ENCODE data around the gene CHN1.

The CHN1 gene

DNA sequence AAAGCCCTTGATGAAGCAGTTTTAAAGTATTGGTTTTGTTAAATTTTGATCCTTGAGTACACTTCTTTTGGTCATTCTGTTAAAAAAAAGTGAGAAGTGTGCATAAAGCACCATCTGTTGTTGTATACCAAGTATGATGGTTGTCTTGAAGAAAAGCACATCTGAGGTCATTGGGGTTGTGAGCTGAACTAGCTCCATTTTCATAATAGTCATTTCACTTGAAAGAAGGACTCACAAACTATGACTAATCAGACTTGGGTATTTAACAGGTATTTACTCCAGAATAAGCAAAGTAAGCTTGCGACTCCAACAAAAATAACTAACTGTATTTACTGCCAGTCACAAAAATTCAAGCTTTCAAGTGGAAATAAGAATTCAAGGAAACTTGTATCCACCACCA lies 35.1 kb downstream of the CHN1 start:
- DNase-seq, result no peak

DNA sequence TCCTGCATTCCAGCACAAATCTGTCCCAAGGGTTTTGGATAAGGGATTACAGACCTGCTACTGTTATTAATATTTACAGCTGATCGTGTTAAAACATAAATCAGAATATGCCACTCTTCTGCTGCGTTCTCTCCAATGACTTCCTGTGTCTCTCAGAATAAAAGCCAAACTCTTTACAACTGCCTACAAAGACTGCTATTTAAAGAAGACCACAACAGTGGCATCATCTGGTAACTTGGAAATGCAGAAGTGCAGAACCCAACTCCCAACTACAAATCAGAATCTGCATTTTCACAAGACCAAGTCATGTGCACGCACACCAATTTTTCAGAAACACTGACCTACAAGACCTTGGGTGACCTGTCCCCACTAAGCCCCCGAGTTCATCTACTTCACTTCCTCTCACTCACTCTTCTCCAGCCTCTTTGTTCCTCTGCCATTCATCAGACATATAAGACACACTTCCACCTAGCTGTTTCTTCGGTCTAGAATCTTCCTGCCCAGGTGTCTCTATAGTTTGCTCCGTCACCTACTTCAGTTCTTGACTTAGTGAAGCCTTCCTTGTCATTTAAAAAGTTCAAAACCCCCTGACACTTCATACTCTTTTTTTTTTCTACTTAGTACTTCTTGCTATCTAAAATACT lies 36.0 kb downstream of the CHN1 start:
- DNase-seq, result no peak

DNA sequence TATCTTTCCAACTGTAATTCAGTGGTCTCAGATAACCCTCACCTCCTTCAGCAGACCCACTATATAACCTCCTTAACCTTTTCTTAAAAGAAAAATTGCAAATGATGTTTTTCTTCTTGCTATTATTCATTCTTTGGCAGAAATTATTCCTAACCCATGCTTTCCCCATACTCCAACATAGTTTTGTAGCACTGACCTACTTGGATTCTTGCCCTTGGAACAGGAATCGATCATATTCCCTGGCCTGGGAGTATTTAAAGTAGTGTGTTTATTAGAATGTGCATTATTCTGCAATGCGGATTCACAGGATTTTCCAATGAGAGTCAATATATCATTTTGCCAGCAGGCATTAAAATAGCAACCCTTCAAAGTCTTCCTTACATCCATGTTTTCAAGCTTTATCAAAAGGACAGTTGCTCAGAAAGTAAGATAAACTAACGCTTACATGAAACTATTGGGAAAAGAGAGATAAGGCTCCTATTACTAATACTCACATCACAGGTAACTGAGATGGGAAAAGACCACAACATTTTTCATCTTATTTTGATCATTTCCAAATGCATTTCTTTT lies 37.4 kb downstream of the CHN1 start:
- DNase-seq, result no peak

DNA sequence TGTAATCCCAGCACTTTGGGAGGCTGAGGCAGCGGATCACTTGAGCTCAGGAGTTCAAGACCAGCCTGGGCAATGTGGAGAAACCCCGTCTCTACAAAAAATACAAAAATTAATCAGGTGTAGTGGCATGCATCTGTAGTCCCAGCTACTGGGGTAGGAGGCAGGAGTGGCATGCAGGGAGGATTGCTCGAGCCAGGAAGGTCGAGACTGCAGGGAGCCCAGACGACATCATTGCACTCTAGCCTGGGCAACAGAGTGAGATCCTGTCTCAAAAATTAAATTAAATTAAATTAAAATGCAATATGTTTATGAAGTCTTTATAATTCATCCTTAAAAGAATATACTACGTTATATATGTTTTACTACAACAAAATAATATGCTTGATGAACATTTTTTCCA lies 38.1 kb downstream of the CHN1 start:
- DNase-seq, result no peak

DNA sequence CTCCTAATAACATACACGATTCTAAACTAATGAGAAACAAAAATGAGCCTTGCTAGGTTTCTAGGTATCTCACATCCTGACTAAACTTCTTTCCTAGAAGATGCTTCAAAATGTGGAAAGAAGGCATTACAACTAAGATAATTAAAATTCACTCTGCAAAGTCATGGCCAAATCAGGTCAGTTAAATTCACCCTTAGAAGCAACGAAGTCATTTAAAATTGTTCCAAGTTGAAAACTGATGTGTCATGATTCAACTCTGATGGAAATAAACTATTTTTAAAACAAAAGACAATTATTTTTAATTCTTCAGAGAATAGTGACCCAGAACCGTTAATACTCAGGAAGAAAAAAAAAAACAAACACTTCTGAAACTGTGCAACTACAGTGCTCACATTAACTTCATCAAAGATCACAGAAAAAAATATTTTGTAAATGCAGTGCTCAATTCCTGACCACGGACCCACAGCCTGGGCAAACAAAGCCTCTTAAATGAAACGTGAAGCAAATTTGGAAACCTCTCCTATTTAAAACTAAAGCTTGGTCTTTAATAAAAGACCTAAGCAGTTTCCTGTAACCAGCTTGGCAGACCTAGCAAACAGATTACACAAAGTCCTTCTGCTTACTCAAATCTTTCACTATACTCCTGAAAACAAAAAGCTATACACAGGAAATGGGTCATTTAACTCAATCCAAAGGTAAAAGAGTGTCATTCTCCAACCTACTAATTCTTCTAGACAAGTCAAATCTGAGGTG lies 39.0 kb downstream of the CHN1 start:
- no peak for DNase-seq

DNA sequence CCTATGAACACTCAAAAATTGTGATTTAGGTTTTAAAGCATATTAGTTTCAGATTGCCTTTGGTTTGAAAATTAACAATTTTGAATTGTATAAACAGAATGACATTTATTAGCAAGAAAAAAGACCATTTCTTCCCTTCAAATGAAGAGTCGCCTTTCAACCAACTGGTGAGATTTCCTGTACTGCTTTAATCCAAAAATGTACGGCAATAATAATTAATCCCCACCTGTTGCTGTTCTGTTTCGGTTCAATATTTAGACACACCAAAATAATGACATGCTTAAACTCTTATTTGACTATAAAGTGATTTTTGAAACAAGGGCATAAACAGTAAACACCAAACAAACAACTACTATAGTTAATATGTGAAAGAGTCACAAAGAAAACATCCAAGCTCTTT lies 39.6 kb downstream of the CHN1 start:
- DNase-seq, result no peak

DNA sequence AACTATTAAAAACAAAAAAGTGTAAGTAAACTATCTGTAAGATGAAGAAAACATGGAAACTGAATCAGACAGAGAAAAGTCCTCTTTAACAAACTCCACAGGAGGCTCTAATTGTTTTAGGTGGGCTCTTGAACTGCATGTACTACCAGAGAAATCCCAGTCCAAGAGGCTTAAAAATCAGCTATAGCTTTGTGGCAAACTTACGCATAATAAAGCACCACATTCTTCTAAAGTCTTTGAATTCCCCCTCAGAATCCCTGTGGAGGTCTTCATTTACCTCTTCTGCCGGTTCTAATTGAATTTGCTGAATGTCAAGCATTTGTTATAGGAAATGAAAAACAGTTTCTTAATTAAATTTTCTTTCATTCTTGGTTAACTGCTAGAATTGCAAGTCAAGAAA lies 40.8 kb downstream of the CHN1 start:
- no peak for DNase-seq

DNA sequence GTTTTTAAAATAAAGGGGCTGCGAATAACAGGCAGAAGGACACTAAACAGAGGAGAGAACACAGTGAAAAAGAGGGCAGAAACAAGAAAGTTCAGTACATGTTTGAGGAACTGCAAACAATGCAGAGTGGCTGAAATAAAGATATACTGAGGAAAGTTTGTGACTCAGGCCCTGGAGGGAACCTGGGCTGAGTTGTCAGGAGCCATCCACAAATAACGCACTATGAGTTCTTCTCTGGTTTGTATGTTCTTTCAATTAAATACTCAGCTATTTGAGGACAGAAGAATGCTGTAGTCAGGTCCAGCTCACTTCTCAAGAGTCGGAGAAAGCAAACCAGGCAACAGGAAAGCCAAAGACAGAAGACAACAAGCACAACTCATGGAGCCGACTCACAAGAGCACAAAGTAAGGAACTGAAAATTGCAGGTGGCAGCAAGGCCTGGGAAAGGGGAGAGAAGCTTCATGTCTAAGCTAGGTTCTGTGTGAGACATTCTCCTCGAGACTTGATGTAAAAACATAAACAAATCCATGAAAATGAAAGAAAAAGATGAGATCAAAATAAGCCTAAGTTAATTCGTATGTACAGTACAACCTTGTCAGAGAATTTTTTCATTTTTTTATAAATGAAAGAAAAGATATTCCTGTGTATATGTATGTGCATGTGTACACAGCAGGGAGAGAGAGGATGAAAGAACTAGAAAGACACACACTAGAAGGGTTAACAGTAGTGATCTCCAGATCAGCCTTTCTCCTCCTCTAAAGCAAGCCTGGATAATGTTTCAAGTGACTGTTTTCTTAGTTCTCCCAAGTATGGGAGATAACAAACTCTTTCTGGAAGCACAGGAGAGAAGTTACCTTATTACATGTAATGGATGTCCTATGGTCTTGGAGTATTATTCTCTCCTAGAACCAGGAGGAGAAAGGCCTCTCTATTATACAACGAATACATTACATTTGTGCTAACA lies 41.5 kb downstream of the CHN1 start:
- no peak for DNase-seq

DNA sequence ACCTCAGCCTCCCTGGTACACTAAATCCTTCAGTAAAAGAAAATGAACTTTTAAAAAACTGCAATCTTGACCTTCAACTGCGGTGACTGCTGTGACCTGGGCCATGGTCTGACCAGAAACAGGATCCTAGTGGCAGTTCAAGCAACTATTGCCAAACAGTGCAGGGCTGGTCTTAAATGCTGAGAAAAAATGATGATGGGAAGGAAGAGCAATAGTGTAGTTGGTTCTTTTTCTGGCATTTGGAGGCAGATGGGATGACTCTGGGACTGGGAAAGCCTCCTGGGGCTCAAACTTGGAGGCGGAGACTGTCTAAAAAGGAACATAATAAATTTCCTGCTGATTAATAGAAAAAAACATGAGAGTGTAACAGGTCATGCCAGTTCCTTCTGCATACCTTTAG lies 45.4 kb downstream of the CHN1 start:
- DNase-seq, result no peak

DNA sequence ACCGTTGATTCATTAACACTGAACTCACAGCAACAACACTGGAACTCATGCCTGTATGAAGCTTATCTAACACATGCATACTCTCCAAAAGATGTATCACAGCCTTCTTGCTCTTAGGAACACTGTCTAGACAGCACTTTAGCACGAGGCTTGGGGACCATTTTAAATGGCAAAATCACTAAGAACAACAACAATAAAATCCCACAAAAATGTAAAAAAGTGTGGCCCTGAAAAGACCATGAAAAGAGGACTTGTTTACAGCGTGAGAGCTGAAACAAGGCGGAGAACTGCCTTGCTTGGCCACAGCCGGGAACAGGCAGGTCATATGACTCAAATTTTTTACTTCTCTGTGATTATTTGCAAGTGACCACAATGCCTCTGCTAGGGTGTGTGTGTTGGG lies 48.1 kb downstream of the CHN1 start:
- DNase-seq, result no peak

DNA sequence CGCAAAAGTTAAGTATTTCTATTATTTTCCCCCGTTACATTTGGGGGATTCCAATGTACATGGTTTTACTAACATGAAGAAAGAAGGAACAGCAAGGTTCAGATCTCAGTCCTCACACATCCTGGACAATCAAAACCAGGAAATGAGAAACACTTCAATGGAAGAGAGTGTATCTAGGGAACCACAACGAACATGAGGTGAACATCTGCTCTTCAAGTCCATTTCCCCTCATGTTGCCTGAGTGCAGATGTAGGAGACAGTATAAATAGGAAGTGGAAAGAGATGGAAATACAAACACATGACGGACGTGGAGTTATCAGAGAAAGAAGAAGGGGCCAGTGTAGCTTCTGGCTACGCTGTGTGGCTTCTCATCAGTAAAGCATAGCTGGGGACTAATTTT lies 52.6 kb downstream of the CHN1 start:
- DNase-seq, result no peak

DNA sequence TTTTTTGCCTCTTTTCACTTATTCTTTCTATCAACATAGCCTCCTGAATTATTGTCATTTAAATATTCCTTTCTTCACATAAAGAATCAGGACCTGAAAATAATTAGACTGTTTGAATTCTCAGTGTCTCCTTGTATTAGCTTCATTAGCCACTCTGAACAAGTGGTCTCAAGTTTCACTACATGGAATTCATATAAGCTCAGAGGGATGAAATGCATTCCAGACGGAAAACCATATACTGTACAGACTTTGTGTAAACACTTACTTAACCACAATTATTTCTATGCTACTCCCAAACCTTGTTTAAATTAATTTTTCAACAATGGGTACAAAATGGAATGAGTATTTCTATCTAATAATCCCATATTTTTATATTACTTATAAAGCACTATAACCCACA lies 53.4 kb downstream of the CHN1 start:
- DNase-seq, result no peak

DNA sequence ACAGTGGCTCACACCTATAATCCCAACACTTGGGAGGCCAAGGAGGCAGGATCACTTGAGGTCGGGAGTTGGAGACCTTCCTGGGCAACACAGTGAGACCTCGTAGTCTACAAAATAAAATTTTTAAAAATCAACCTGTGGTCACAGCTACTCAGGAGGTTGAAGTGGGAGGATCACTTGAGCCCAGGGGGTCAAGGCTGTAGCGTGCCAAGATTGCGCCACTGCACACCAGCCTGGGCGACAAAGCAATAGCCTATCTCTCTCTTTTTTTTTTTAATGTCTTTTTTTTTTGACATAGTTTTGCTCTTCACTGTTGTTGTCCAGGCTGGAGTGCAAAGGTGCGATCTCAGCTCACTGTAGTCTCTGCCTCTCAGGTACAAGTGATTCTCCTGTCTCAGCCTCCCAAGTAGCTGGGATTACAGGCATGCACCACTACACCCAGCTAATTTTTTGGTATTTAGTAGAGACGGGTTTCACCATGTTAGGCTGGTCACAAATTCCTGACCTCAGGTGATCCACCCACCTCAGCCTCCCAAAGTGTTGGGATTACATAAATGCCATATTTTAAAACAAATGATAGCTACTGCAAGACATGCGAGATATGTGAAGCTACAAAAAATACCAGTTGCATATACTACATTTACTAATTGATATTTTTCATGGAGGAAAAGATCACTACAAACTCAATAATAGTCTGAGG lies 55.0 kb downstream of the CHN1 start:
- no peak for DNase-seq

DNA sequence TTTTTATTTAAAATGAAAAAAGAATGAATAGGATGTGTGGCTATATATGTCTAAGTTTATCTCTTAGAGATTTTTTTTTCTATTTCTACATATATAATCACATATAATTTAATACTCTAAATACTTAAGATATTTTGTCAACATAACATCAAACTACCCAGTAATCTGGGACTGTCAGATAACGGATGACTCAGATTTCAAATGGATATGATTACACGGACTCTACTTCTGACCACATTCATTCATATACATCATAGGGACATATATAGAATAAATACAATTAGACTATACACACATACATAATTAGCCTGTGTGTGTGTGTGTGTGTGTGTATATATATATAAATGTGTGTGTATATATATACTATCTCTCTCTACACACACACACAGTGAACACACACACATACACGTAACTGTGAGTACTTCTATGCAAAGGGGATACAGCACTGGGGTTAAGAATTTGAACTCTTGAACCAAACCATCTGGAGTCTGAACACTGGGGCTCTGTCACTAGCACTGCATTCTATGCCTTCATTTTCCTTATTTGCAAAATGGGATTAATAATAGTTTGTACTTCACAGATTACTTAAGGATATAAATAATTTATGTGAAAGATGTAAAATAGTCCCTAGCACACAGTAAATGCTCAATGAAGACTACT lies 59.5 kb downstream of the CHN1 start:
- DNase-seq, result no peak

DNA sequence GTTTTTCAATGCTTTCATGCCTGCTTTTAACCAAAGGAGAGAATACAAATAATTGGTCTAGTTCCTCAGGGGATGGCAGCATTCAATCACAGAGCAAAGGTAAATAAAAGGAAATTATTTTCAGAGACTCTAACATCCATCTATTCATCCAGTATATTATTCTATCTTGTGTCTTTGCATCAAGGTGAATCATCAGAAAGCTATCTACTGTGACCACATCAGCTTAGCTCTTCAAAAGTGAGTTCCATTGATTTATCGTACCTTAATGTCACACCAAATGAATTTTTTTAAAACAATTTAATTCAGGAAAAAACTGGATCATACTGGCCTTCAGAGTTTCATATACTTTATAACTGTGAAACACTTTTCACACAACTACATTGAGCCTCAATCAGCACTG lies 66.1 kb downstream of the CHN1 start:
- DNase-seq, result no peak

DNA sequence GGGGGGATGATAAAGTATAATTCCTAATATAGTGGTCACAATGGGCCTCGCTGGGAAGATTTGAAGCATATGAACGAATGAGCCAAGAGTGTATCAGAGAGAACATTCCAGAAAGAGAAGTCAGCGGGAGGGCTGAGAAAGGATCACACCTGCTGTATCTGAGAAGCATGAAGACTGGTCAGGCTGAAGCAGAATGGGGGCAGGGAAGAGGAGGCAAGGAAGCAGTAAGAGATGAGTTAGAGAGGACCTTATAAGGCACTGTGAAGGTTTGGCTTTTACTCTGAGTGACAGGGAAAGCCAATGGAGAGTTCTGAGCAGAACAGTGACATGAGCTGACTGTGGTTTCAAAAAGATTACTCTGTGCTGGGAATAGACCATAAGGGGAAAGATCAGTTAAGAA lies 73.5 kb downstream of the CHN1 start:
- DNase-seq, result no peak

DNA sequence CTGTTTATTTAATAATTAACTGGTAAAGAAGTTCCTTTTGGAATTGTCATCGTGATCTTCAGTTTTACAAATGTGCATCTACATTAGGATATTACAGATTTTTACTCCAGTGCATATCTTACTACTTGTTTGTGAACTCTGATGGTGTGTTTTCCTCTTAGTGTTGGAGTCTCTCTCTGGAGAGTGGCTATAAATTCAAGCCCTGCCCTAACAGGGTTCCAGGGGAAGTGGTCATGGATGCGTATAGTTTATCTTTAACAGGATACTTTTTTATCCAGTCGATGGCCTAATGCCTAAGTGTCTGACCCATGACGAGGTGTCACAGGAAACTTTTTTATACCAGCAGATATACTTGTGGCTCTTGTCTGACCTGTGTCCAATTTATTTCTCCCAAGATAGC lies 75.4 kb downstream of the CHN1 start:
- DNase-seq, result no peak

DNA sequence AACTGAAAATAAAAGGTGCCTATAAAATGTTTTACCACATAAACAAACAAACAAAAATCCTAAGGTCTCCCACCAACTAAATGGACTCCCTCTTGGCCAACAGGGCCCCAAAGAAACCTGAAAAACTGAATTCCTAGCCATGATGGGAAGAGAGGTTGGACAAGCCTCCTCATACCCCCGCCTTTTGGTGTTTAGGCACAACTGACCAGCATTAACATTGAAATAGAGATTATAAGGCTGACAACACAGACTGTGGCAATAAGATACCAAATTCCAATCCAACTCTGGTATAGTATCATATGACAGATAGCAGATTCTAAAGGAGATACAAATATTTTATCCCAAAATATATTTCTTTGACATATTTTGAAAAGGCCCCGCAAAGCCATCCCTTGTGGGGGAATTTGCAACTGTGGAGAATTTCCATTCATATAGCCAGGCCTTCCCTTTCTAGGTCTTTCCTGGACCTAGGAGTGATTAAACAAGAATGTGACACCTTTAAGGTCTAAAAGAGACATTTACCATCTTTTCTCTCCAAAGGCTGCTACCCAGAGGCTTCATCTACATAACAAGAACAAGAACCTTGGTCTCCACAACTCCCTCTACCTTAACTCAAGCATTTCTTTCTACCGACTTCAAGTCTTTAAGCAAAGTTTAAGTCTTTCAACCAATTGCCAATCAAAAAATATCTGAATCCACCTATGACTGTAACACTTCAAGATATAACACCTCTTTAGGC lies 80.0 kb downstream of the CHN1 start:
- DNase-seq, result no peak

DNA sequence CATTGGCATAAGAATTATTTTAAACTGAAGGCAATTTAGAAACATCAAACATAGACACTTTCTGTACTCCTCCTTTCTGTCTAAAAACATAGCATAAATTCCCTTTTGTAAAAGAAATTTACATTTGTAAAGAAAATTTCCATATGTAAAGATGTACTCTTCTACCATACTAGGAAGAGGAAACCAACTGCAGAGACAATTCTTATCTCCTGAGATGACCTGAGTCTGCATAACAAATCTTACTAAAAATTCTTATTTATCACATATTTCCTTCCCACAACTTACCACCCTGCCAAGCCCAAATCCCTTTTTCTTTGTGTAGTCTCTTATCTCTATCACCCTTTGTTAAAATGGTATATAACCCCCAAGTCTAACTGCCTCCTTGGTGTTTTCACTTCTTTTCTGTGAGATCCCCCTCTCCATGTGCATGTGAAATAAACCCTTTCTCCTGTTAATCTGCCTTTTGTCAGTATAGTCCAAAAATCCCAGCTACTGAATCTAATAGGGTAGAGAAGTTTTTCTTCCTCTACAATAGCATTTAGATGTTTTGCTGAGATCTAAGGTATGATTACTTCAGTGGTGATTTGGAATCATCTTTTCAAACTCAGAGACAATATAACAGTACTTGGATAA lies 81.0 kb downstream of the CHN1 start:
- DNase-seq, result no peak

DNA sequence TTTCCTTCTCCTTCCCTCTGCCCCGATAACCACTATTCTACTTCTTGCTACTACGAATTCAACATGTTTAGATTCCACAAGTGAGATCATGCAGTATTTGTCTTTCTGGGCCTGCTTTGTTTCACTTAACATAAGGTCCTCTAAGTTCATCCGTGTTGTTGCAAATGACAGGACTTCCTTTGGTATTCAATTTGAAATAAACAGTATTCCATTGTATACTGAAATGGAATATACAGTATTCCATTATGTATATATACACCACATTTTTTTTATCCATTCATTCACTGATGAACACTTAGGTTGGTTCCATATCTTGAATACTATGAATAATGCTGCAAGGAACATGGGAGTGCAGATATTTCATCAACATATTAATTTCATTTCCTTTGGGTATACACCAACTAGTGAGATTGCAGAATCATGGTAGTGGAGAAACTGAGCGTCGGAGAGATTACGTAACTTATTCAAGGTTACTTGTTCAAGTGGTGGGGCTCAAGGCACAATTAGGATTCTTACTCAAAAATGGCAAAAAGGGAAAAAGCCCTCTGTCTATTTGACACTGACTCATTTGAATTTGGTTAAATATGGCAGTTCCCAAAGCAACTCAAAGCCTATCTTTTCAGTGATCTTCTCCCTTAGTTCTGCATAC lies 85.1 kb downstream of the CHN1 start:
- DNase-seq, result no peak

All from activated T-cell treated with anti-CD3 and anti-CD28 coated beads, Interleukin-2, amount 50 U/mL, for 48 hours (primary cell).